Muscle layer of colon (tissue), 2 donors: ENCODE measurements around the gene RRM2.

Experiments used
- H3K27ac ChIP-seq: one replicate; pipeline ENCODE4 v1.7.0; 2013; ENCODE audit warnings: low read depth, mild to moderate bottlenecking, low read length, moderate library complexity
- H3K27me3 ChIP-seq, 2 donors: one replicate each; pipeline ENCODE4 v1.7.0; 2013; ENCODE audit warnings: low read length in 2 of 2, mild to moderate bottlenecking in 2 of 2; ENCODE audit not compliant: insufficient read depth in 2 of 2, control insufficient read depth in 1 of 2
- H3K36me3 ChIP-seq: one replicate; pipeline ENCODE4 v1.7.0; 2013; ENCODE audit warnings: mild to moderate bottlenecking, low read length; ENCODE audit not compliant: insufficient read depth
- H3K4me1 ChIP-seq: one replicate; pipeline ENCODE4 v1.7.0; 2013; ENCODE audit warnings: mild to moderate bottlenecking, low read length; ENCODE audit not compliant: insufficient read depth
- H3K4me3 ChIP-seq, 2 donors: one replicate each; pipeline ENCODE4 v1.7.0; 2013; ENCODE audit warnings: low read length in 2 of 2, low read depth in 1 of 2, mild to moderate bottlenecking in 1 of 2, moderate library complexity in 1 of 2
- H3K9ac ChIP-seq: one replicate; pipeline ENCODE4 v1.7.0; 2013; ENCODE audit warnings: low read length
- H3K9me3 ChIP-seq: one replicate; pipeline ENCODE4 v1.7.0; 2013; ENCODE audit warnings: mild to moderate bottlenecking, low read length
- donor health status: abdominal sarcoma.
- donor health status: Adenocarcinoma of cecum.

RRM2 gene

DNA sequence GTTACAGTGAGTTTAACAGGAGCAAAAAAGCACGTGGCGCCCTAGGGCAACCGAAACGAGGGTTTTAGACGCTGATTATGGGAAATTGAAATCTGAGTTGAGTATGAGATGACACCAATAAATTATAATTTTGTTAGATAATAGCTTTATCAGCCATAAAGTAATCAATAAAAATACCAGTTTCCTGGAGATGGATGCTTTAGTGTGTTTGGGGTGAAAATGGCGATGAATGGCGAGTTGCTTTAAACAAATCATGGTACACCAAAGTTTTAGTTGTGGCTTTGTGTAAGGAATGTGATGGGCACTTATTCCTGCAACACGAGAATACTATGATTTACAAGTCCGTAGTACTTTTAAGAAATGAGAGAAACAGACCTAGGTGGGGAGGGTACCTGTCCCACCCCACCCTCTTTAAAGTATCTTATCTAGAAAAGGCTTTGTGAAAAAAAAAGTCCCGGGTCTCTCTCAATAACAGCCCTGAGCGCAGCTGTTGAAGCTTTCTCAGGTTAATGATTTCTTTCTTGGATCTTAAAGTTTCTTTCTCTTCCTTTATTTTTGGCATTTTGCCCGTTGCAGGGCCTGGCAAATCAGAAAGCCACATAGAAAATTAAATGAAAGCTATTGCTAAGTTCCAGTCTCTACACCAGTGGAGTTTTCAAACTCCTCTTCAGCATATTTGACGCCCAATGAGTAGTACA lies 1.5 kb upstream of the RRM2 start:
- Histone ChIP-seq H3K27ac (peak overlapping the region; percentile 45), H3K9ac (no peak overlapping the region)

DNA sequence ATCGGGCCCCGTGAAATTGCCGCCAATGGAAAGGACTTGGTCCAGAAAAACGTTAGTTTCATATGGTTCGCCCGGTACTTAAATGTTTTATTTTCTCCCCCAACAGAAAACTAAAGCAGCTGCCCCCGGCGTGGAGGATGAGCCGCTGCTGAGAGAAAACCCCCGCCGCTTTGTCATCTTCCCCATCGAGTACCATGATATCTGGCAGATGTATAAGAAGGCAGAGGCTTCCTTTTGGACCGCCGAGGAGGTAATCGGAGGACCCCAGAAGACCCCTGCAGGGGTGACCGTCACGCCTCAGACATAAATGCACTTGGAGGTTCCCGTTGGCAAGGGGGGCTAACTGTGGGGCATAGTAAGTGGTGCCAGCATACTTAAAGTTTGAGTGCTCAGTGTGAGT lies 742 bp downstream of the RRM2 start:
- Histone ChIP-seq H3K27me3 (peaks cover 7 to 17% of the 10 kb centered on the region in 2 donors), H3K9ac (no peak overlapping the region), H3K4me3 (no peak overlapping the region), H3K27ac (no peak overlapping the region), H3K9me3 (no peaks in the 10 kb centered on the region), H3K4me1 (peaks cover 15% of the 10 kb centered on the region), H3K36me3 (no peaks in the 10 kb centered on the region)

More for the DNA sequence above, 1.5 kb upstream of the RRM2 start:
- peaks cover 15% of the 10 kb centered on the region for H3K4me1 ChIP-seq
- H3K4me3 ChIP-seq: peak overlapping the region; percentile 24 to 52
- no peaks in the 10 kb centered on the region for H3K9me3 ChIP-seq
- H3K36me3 ChIP-seq: no peaks in the 10 kb centered on the region
- peaks cover 7 to 17% of the 10 kb centered on the region in 2 donors for H3K27me3 ChIP-seq

DNA sequence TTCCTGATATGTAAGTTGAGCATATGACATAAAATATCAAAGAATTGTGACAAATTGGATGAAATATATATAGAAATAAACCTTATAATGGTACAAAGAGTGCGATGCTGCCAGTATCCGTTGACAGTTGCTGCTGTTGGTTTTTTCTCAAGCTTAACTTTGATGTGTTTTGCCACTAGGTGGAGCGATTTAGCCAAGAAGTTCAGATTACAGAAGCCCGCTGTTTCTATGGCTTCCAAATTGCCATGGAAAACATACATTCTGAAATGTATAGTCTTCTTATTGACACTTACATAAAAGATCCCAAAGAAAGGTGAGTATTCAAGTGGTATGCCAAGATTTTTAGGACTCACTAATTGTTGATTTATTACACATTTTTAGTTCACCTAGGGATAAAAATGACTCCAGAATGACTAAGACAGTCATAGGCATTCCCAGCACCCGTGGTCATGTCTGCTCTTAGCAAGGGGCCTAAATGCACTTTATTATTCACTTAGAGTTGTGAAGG lies 2.1 kb downstream of the RRM2 start:
- H3K27me3 ChIP-seq: peaks cover 7 to 17% of the 10 kb centered on the region in 2 donors
- H3K27ac ChIP-seq: no peak overlapping the region
- peaks cover 15% of the 10 kb centered on the region for H3K4me1 ChIP-seq
- H3K9me3 ChIP-seq: no peaks in the 10 kb centered on the region
- no peaks in the 10 kb centered on the region for H3K36me3 ChIP-seq
- H3K4me3 ChIP-seq: no peak overlapping the region
- no peak overlapping the region for H3K9ac ChIP-seq

DNA sequence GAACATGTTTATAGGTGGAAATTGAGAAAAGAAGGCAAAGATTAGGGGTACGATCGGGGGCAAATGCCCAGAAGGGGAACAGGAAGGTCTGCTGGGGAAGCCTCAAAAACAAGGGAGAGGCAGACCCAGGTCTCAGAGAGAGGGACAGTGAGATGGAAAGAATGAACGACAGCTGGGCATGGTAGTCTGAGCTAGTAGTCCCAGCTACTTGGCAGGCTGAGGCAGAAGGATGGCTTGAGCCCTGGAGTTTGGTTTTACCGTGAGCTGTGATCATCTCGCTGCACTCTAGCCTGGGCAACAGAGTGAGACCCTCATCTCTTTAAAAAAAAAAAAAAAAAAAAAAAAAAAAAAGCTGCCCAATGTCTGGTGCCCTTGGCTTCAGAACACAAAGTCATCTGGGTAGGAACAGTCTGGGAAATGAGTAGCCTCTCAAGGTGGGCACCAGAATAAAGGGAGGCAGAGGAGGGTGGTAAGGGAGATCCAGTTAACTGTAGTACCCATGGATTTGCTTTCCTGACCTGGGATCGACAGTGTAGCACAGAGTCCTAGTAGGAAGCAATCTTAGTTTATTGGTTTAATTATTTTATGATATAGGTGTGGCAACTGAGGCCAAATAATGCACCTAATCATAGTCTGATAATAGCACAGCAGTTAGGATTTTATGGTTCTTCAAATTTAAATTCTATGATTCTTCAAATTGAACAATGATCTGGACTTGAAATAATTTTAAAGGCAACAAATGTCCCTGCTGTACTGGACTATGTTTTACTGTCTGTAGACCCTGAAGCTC lies 3.5 kb downstream of the RRM2 start:
- peaks cover 11% of the 10 kb centered on the region for H3K4me1 ChIP-seq
- H3K27ac ChIP-seq: no peak overlapping the region
- H3K9ac ChIP-seq: no peak overlapping the region

DNA sequence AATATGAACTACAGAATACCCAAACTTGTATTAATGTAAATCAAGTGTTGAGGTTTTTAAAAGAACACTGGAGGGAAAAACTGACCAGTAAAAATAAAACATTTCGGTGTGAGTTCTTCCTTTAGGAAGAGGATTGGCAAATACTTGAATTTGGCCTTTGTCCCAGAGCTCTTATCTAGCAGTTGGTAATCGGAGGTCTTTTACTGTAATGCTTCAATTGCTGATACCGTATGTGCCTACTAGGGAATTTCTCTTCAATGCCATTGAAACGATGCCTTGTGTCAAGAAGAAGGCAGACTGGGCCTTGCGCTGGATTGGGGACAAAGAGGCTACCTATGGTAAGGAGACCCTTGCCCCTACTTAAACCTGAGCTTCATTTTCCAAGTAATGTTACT lies 4.1 kb downstream of the RRM2 start:
- peaks cover 7 to 17% of the 10 kb centered on the region in 2 donors for H3K27me3 ChIP-seq
- peaks cover 5% of the 10 kb centered on the region for H3K4me1 ChIP-seq
- H3K4me3 ChIP-seq: no peak overlapping the region
- no peaks in the 10 kb centered on the region for H3K36me3 ChIP-seq
- no peaks in the 10 kb centered on the region for H3K9me3 ChIP-seq
- H3K27ac ChIP-seq: no peak overlapping the region
- no peak overlapping the region for H3K9ac ChIP-seq

More for the DNA sequence above, 3.5 kb downstream of the RRM2 start:
- no peak overlapping the region for H3K4me3 ChIP-seq
- H3K36me3 ChIP-seq: no peaks in the 10 kb centered on the region
- peaks cover 7 to 17% of the 10 kb centered on the region in 2 donors for H3K27me3 ChIP-seq
- H3K9me3 ChIP-seq: no peaks in the 10 kb centered on the region

DNA sequence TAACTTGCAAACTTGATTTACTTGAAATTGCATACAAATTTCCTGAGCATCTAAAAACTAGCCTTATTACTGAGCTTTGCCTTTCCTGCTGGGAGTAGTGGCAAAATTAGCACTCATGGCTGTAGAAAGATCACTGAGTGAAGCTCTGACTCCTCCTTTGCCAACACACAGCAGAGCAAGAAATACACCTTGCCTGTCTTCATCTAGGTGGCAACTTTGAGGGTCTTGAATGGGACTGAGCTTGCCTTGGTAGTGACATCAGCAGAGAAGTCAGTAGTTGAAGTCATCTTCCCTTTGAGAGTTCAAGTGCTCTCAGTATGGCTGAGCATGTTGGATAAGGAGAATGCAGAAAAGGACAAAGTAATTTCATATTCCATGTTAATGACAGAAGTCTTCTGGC lies 5.9 kb downstream of the RRM2 start:
- Histone ChIP-seq H3K9me3 (no peaks in the 10 kb centered on the region), H3K4me3 (no peak overlapping the region), H3K36me3 (no peaks in the 10 kb centered on the region), H3K27ac (no peak overlapping the region), H3K9ac (no peak overlapping the region), H3K4me1 (no peaks in the 10 kb centered on the region), H3K27me3 (peaks cover 3 to 8% of the 10 kb centered on the region in 2 donors)

DNA sequence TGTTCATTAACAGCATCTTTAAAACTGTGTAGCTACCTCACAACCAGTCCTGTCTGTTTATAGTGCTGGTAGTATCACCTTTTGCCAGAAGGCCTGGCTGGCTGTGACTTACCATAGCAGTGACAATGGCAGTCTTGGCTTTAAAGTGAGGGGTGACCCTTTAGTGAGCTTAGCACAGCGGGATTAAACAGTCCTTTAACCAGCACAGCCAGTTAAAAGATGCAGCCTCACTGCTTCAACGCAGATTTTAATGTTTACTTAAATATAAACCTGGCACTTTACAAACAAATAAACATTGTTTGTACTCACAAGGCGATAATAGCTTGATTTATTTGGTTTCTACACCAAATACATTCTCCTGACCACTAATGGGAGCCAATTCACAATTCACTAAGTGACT lies 7.0 kb downstream of the RRM2 start:
- Histone ChIP-seq H3K4me3 (no peak overlapping the region), H3K27ac (no peak overlapping the region), H3K36me3 (no peaks in the 10 kb centered on the region), H3K4me1 (no peaks in the 10 kb centered on the region), H3K27me3 (no peaks in the 10 kb centered on the region), H3K9ac (no peak overlapping the region), H3K9me3 (no peaks in the 10 kb centered on the region)

DNA sequence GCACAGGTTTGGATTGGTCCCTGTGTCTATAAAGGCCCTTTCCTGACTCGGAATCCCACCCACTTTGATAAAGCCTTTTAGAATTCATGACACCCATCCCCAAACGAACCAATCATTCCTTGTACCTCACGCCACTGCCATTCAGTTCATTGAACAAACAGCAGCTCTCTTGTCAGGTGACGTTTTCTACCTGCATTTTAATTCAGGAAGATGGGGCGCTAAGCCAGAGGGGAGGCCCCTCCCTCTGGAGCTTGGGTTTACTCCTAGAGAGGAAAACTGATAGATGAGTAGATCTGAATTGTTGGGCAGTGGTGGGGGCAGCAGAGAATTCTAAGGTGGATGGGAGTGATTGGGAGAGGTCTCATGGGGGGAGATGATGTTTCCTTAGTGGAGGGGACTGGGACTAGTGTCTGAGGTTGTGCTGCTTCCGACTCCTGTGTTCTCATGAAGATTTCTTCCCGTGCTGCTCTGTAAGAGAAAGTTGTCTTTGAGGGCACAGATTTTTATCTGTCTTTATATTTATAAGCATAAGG lies 9.6 kb downstream of the RRM2 start:
- no peak overlapping the region for H3K27ac ChIP-seq
- no peaks in the 10 kb centered on the region for H3K4me1 ChIP-seq
- H3K36me3 ChIP-seq: no peaks in the 10 kb centered on the region
- no peaks in the 10 kb centered on the region for H3K9me3 ChIP-seq
- no peaks in the 10 kb centered on the region for H3K27me3 ChIP-seq
- no peak overlapping the region for H3K9ac ChIP-seq
- no peak overlapping the region for H3K4me3 ChIP-seq

DNA sequence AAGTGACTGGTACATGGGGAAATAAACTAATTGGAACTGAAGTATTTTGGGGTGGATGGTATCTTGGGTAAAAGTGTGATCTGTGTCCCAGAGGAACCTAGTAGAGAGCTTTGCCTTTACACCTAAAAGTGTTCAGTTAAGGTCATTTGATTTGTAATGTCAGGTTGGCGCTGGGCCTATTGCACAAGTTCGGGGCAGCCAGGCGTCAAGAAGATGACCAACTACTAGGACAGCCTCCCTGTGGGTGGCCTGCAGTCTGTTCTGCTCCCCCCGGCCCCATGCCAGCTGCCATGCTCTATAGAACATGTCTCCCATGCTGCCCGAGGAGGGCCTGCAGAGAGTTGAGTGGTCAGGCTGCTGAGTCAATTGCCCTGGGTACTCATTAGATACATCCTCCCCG lies 10.1 kb downstream of the RRM2 start:
- no peaks in the 10 kb centered on the region for H3K4me1 ChIP-seq

DNA sequence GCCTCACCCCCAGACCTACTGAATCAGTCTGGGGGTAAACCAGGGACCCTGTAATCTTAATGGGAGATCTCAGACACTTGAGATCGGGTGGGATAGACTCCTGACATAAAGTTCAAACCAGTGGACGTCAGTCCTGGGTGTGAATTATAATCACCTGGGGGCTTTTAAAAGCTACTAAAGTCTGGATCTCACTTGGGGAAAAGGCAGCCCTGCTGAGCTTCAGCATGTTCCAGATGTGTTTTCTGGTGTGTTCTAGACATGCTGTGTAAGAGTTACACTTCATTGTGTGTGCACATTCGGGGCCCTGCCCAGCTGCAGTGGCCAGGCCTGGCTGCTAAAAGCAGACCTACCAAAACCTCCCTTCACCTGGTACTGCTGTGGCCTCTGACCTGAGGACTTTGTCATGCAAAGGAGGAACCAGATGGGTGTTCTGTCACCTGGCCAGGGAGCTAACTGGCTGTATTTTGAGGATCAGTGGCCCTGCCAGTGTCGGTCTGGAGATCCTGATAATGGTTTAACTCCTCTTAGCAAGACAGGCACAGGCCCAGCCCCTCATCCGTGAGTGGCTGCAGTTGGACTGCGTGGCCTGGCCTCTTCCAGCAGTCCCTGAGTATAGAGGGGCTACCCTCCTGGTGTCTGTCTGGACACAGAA lies 10.6 kb downstream of the RRM2 start:
- H3K4me1 ChIP-seq: no peaks in the 10 kb centered on the region
- no peak overlapping the region for H3K4me3 ChIP-seq
- H3K36me3 ChIP-seq: no peaks in the 10 kb centered on the region
- H3K9ac ChIP-seq: no peak overlapping the region
- H3K27ac ChIP-seq: no peak overlapping the region
- H3K27me3 ChIP-seq: no peaks in the 10 kb centered on the region
- no peaks in the 10 kb centered on the region for H3K9me3 ChIP-seq

More for the DNA sequence above, 10.1 kb downstream of the RRM2 start:
- Histone ChIP-seq H3K27ac (no peak overlapping the region), H3K4me3 (no peak overlapping the region), H3K27me3 (no peaks in the 10 kb centered on the region), H3K36me3 (no peaks in the 10 kb centered on the region), H3K9me3 (no peaks in the 10 kb centered on the region), H3K9ac (no peak overlapping the region)
